ENCODE measurements around the gene PDHB.
A peak's percentile ranks its signal among the peaks of the same experiment; 100 is the strongest.

The PDHB gene

DNA sequence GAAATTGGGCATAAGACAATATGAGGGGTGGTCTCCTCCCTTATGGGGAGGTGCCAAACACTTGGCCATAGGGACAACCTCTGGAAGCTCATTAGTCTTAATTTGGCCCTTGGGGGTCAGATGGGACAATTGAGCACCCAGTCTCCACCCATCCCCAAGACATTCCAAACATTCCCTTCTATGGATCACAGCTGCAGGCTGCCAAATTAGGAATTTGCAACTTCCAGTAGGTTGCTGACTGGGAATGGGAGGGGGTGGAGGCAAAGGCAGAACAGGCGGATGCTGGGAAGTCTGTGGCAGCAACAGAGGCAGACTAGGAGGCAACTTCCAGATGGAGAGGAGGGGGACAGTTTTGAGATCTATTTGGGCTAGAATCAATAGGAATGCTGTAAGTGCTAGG is 1.4 kb upstream of the PDHB start:
- no peak for DNase-seq
- H3K4me3 ChIP-seq (ENCODE audit: low read length) = no peak overlapping the region
- H3K9me2 ChIP-seq (replicated peaks; ENCODE audit: insufficient read depth, low read length) = no peaks in the 10 kb centered on the region
- no peak for TF ChIP-seq EZH2phosphoT487 (IDR thresholded peaks at IDR 0.05; ENCODE audit: low read length)
- TF ChIP-seq EZH2 (optimal IDR thresholded peaks at IDR 0.05; ENCODE audit: low read depth, low read length) = no peak
- TF ChIP-seq CTCF (IDR thresholded peaks at IDR 0.05; ENCODE audit: low read length) = no peak
- peaks cover 3% of the 10 kb centered on the region; the same call in 1 of the 2 replicates for H3K36me3 ChIP-seq (replicated peaks; ENCODE audit: insufficient read depth, low read length)
- H3K79me2 ChIP-seq (ENCODE audit: low read length) = peaks cover 20% of the 10 kb centered on the region
- no peaks in the 10 kb centered on the region for H3K9me3 ChIP-seq (replicated peaks; ENCODE audit: insufficient read depth, low read length)
- no peaks in the 10 kb centered on the region for H4K20me1 ChIP-seq (ENCODE audit: insufficient read depth, low read length)
- H2AFZ ChIP-seq (ENCODE audit: low read length) = no peak overlapping the region
- H3K4me1 ChIP-seq (ENCODE audit: low read length) = peaks cover 5% of the 10 kb centered on the region
- H3F3A ChIP-seq (ENCODE audit: insufficient read depth, low read length) = no peaks in the 10 kb centered on the region
- no peak overlapping the region for H3K27ac ChIP-seq (ENCODE audit: low read length)
- H3K9ac ChIP-seq (ENCODE audit: low read length) = no peak overlapping the region
- H3K4me2 ChIP-seq (ENCODE audit: low read depth, low read length) = no peak overlapping the region
- no peaks in the 10 kb centered on the region for H3K27me3 ChIP-seq (replicated peaks; ENCODE audit: insufficient read depth, low read length)

GRCh38 chr3:58434511-58434910 is 879 bp upstream of the PDHB start:
- TF ChIP-seq CTCF (IDR thresholded peaks at IDR 0.05; ENCODE audit: low read length) = no peak
- TF ChIP-seq EZH2phosphoT487 (IDR thresholded peaks at IDR 0.05; ENCODE audit: low read length) = no peak
- no peak for TF ChIP-seq EZH2 (optimal IDR thresholded peaks at IDR 0.05; ENCODE audit: low read depth, low read length)
- H3K36me3 ChIP-seq (replicated peaks; ENCODE audit: insufficient read depth, low read length) = peaks cover 4% of the 10 kb centered on the region; the same call in 1 of the 2 replicates
- no peaks in the 10 kb centered on the region for H4K20me1 ChIP-seq (ENCODE audit: insufficient read depth, low read length)
- DNase-seq = no peak
- no peaks in the 10 kb centered on the region for H3K9me3 ChIP-seq (replicated peaks; ENCODE audit: insufficient read depth, low read length)
- H3K27me3 ChIP-seq (replicated peaks; ENCODE audit: insufficient read depth, low read length) = no peaks in the 10 kb centered on the region
- H3K4me3 ChIP-seq (ENCODE audit: low read length) = no peak overlapping the region
- H3K4me2 ChIP-seq (ENCODE audit: low read depth, low read length) = peak overlapping the region; percentile 69; the same call in 1 of the 2 replicates
- peaks cover 20% of the 10 kb centered on the region for H3K79me2 ChIP-seq (ENCODE audit: low read length)
- no peaks in the 10 kb centered on the region for H3F3A ChIP-seq (ENCODE audit: insufficient read depth, low read length)
- no peaks in the 10 kb centered on the region for H3K9me2 ChIP-seq (replicated peaks; ENCODE audit: insufficient read depth, low read length)
- H2AFZ ChIP-seq (ENCODE audit: low read length) = no peak overlapping the region; the same call in 1 of the 2 replicates
- H3K27ac ChIP-seq (ENCODE audit: low read length) = no peak overlapping the region
- H3K4me1 ChIP-seq (ENCODE audit: low read length) = peaks cover 5% of the 10 kb centered on the region
- H3K9ac ChIP-seq (ENCODE audit: low read length) = no peak overlapping the region

DNA sequence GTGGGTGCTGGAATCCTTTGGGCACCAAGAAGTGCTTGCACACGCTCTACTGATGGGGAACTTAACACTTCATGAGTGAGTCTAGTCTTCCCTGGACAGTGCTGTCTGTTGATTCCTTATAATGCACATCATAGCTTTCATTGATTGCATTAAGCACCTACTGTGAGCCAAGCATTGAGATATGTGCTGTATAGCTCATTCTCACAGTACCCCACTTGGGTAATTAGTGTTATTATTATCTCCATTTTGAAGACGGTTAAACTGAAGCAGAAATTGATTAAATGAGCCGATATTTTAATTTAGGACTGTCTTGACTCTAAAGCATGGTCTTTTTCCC is 504 bp upstream of the PDHB start:
- Histone ChIP-seq H3K9me2 (replicated peaks; ENCODE audit: insufficient read depth, low read length) (no peaks in the 10 kb centered on the region), H3K9me3 (replicated peaks; ENCODE audit: insufficient read depth, low read length) (no peaks in the 10 kb centered on the region), H3K4me2 (ENCODE audit: low read depth, low read length) (peak overlapping the region; percentile 69), H3K27me3 (replicated peaks; ENCODE audit: insufficient read depth, low read length) (no peaks in the 10 kb centered on the region), H3K79me2 (ENCODE audit: low read length) (peaks cover 20% of the 10 kb centered on the region), H3K4me1 (ENCODE audit: low read length) (peaks cover 5% of the 10 kb centered on the region), H3K36me3 (replicated peaks; ENCODE audit: insufficient read depth, low read length) (peaks cover 4% of the 10 kb centered on the region; the same call in 1 of the 2 replicates), H2AFZ (ENCODE audit: low read length) (peak overlapping the region; percentile 55), H3F3A (ENCODE audit: insufficient read depth, low read length) (no peaks in the 10 kb centered on the region), H3K4me3 (ENCODE audit: low read length) (peak overlapping the region; percentile 53), H3K27ac (ENCODE audit: low read length) (no peak overlapping the region), H3K9ac (ENCODE audit: low read length) (peak overlapping the region; percentile 17; the same call in 1 of the 2 replicates), H4K20me1 (ENCODE audit: insufficient read depth, low read length) (no peaks in the 10 kb centered on the region)
- TF ChIP-seq EZH2phosphoT487 (IDR thresholded peaks at IDR 0.05; ENCODE audit: low read length) (no peak), CTCF (IDR thresholded peaks at IDR 0.05; ENCODE audit: low read length) (no peak), EZH2 (optimal IDR thresholded peaks at IDR 0.05; ENCODE audit: low read depth, low read length) (no peak)
- DNase-seq = no peak
